ENCODE data around the gene INPP5D. TPM values are rescaled to one million over a fixed set of nuclear protein-coding genes. Genes with fewer than 3 reads are reported as not detected.

INPP5D gene
- total RNA-seq, 4 donors from 2014 or later, result 22.8 to 55.3 (median 42.1) TPM

DNA sequence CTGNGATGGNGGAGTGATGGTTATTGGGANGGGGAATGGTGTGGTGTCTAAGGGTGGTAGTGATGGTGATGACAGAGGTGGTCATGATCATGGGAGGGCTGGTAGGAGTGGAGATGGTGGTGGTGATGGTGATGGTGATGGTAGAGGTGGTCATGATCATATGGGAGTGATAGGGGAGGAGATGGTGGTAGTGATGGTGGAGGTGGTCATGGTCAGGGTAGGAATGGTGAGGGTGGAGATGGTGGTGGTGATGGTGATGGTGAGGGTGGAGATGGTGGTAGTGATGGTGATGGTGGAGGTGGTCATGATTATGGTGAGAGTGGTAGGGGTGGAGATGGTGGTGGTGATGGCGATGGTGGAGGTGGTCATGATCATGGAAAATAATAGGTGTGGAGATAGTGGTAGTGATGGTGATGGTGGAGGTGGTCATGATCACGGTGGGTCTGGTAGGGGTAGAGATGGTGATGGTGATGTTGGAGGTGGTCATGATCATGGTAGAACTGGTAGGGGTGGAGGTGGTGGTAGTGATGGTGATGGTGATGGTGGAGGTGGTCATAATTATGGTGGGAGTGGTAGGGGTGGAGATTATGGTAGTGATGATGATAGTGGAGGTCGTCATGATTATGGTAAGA is 83.7 kb downstream of the INPP5D start:
- H3K4me3 ChIP-seq, result no peak overlapping the region
- H3K27ac ChIP-seq, result no peak overlapping the region
- H3K27me3 ChIP-seq, result no peaks in the 10 kb centered on the region
- DNase-seq (ENCODE audit: low spot score in 2 of 2), result no peak
- no peaks in the 10 kb centered on the region for H3K9me3 ChIP-seq
- TF ChIP-seq POLR2A (IDR thresholded peaks at IDR 0.05) (no peak), EP300 (IDR thresholded peaks at IDR 0.05) (no peak)
- TF ChIP-seq, protein P1, sequence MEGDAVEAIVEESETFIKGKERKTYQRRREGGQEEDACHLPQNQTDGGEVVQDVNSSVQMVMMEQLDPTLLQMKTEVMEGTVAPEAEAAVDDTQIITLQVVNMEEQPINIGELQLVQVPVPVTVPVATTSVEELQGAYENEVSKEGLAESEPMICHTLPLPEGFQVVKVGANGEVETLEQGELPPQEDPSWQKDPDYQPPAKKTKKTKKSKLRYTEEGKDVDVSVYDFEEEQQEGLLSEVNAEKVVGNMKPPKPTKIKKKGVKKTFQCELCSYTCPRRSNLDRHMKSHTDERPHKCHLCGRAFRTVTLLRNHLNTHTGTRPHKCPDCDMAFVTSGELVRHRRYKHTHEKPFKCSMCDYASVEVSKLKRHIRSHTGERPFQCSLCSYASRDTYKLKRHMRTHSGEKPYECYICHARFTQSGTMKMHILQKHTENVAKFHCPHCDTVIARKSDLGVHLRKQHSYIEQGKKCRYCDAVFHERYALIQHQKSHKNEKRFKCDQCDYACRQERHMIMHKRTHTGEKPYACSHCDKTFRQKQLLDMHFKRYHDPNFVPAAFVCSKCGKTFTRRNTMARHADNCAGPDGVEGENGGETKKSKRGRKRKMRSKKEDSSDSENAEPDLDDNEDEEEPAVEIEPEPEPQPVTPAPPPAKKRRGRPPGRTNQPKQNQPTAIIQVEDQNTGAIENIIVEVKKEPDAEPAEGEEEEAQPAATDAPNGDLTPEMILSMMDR (IDR thresholded peaks at IDR 0.05), result no peak
- peaks cover 0 to 12% (median 0%) of the 10 kb centered on the region in 3 donors for H3K36me3 ChIP-seq
- 93 to 98% methylated on average over 3 of the region's 3 CpGs for WGBS, 2 donors
- peaks cover 0 to 3% (median 0%) of the 10 kb centered on the region in 4 donors for H3K4me1 ChIP-seq

DNA sequence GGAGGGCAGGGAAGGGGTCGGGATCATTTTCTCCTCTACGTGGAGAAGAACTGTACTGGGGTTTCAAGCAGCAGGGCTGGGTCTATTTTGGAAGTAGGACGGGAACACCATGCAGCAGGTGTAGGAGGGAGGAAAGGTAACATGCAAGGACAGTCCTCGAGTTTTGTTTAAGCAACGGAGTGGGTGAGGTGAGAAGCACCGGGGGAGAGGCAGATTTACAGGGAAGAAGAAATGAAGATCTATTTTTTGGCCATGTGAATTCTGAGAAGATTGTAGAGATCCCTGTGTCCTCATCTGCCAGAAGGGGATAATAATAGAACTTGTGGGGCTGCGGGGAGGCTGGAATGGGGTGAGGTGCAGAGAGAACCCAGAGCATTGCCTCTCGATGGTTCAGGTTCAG is 85.6 kb downstream of the INPP5D start:
- TF ChIP-seq, protein P1 (IDR thresholded peaks at IDR 0.05), result no peak
- Histone ChIP-seq H3K9me3 (no peaks in the 10 kb centered on the region), H3K36me3 (peaks cover 0 to 12% (median 0%) of the 10 kb centered on the region in 3 donors), H3K4me1 (peaks cover 0 to 3% (median 0%) of the 10 kb centered on the region in 4 donors), H3K4me3 (no peak overlapping the region), H3K27ac (no peak overlapping the region), H3K27me3 (no peaks in the 10 kb centered on the region)
- DNase-seq (ENCODE audit: low spot score in 2 of 2), result no peak
- WGBS, 2 donors, result 91 to 92% methylated on average over 8 of the region's 8 CpGs

DNA sequence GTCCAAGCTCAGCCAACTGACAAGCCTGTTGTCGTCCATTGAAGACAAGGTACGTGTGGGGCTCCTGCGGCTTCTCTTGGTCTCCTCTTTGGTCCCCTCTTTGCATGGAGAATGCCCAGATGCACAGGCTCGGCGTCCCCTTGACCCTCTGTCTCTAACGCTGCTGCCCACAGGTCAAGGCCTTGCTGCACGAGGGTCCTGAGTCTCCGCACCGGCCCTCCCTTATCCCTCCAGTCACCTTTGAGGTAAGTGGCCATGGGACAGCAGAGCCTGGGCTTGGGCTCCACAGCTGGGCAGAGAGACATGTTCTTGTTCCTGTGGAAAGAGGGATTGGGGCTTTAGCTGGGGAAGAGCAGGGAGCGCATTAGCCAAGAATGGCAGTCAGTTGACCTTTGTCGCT is 86.1 kb downstream of the INPP5D start:
- DNase-seq (ENCODE audit: low spot score in 2 of 2), result no peak
- Histone ChIP-seq H3K36me3 (peaks cover 0 to 12% (median 0%) of the 10 kb centered on the region in 3 donors), H3K27me3 (no peaks in the 10 kb centered on the region), H3K4me1 (peaks cover 0 to 3% (median 0%) of the 10 kb centered on the region in 4 donors), H3K4me3 (no peak overlapping the region), H3K27ac (no peak overlapping the region), H3K9me3 (no peaks in the 10 kb centered on the region)
- 88 to 94% methylated on average over 11 of the region's 11 CpGs for WGBS, 2 donors
- TF ChIP-seq EP300 (IDR thresholded peaks at IDR 0.05) (no peak), POLR2A (IDR thresholded peaks at IDR 0.05) (no peak)
- TF ChIP-seq, protein P1 (IDR thresholded peaks at IDR 0.05), result no peak

DNA sequence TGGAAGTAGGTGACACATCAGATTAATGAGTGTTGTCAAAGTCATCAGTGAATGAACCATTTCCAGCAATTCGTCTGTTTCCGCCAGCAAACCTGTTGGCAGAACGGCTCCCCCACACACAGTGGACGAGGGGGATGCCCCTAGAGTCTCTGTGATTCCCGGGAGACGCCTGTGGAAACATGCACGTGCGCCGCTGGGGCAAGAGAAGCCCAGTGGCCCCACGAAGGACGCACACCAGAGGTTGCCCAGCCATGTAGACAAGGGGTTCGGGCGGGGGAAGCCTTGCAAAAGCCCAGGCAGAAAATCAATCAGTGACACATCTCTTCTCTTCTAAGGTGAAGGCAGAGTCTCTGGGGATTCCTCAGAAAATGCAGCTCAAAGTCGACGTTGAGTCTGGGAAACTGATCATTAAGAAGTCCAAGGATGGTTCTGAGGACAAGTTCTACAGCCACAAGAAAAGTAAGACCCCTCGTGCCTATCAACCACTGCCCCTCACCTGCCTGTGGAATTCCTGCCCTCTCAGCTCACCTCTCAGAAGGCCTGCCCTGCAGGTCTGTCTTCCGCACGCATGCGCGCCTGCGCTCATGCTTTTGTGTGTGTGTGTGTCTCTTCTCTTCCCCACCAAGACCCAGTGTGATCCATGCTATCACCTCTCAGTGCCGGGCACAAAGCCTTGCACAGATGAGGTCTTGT is 87.1 kb downstream of the INPP5D start:
- WGBS, 2 donors, result 87 to 89% methylated on average over 22 of the region's 22 CpGs
- H3K27me3 ChIP-seq, result no peaks in the 10 kb centered on the region
- H3K4me3 ChIP-seq, result no peak overlapping the region
- TF ChIP-seq EP300 (IDR thresholded peaks at IDR 0.05) (no peak), POLR2A (IDR thresholded peaks at IDR 0.05) (no peak)
- TF ChIP-seq, protein P1 (IDR thresholded peaks at IDR 0.05), result no peak
- H3K4me1 ChIP-seq, result peaks cover 0 to 3% (median 0%) of the 10 kb centered on the region in 4 donors
- no peak for DNase-seq (ENCODE audit: low spot score in 2 of 2)
- peaks cover 0 to 12% (median 0%) of the 10 kb centered on the region in 3 donors for H3K36me3 ChIP-seq
- H3K9me3 ChIP-seq, result no peaks in the 10 kb centered on the region
- no peak overlapping the region for H3K27ac ChIP-seq

DNA sequence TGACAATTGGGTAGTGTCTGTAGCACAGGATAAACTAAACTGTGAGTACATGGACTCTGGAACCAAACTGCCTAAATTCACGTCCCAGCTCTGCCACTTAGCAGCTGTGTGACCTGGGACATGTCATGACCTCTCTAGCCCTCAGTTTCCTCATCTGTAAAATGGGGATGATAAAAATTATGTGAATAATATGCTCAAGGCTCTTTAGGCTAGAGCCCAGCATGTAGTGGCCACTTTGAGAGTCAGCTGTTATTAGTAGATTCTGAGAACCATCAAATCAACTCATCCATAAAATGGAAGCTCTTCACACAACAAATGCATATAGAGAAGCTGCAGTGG is 87.7 kb downstream of the INPP5D start:
- H3K36me3 ChIP-seq, result peaks cover 0 to 12% (median 0%) of the 10 kb centered on the region in 3 donors
- peaks cover 0 to 3% (median 0%) of the 10 kb centered on the region in 4 donors for H3K4me1 ChIP-seq
- DNase-seq (ENCODE audit: low spot score in 2 of 2), result no peak
- no peak overlapping the region for H3K4me3 ChIP-seq
- 86 to 88% methylated on average over 1 of the region's 1 CpG for WGBS, 2 donors
- H3K27me3 ChIP-seq, result no peaks in the 10 kb centered on the region
- H3K9me3 ChIP-seq, result no peaks in the 10 kb centered on the region
- no peak overlapping the region for H3K27ac ChIP-seq
- TF ChIP-seq, protein P1 (IDR thresholded peaks at IDR 0.05), result no peak
- no peak for TF ChIP-seq EP300 (IDR thresholded peaks at IDR 0.05)
- no peak for TF ChIP-seq POLR2A (IDR thresholded peaks at IDR 0.05)
